ENCODE results near the gene SCARB1.

SCARB1 gene

DNA sequence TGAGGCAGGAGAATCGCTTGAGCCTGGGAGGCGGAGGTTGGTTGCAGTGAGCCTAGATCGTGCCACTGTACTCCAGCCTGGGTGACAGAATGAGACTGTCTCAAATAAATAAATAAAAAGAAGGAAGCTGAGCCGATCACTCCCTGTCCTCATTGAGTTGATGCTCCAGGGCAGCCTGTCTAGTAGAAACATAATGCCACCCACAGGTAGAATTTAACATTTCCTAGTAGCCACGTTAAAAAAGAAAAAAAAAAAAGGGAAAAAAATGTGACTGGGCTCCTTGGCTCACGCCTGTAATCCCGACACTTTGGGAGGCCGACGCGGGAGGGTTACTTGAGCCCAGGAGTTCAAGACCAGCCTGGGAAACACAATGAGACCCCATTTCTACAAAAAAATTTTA is 135.7 kb downstream of the SCARB1 start:
- H3K4me3 ChIP-seq (ENCODE audit: control insufficient read depth, low read depth, low read length): no peak overlapping the region
- DNase-seq (ENCODE audit: low read depth): no peak
- TF ChIP-seq, protein P1, sequence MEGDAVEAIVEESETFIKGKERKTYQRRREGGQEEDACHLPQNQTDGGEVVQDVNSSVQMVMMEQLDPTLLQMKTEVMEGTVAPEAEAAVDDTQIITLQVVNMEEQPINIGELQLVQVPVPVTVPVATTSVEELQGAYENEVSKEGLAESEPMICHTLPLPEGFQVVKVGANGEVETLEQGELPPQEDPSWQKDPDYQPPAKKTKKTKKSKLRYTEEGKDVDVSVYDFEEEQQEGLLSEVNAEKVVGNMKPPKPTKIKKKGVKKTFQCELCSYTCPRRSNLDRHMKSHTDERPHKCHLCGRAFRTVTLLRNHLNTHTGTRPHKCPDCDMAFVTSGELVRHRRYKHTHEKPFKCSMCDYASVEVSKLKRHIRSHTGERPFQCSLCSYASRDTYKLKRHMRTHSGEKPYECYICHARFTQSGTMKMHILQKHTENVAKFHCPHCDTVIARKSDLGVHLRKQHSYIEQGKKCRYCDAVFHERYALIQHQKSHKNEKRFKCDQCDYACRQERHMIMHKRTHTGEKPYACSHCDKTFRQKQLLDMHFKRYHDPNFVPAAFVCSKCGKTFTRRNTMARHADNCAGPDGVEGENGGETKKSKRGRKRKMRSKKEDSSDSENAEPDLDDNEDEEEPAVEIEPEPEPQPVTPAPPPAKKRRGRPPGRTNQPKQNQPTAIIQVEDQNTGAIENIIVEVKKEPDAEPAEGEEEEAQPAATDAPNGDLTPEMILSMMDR (IDR thresholded peaks at IDR 0.05; ENCODE audit: control insufficient read depth, insufficient read depth, low read depth, low read length, missing control alignments): no peak

DNA sequence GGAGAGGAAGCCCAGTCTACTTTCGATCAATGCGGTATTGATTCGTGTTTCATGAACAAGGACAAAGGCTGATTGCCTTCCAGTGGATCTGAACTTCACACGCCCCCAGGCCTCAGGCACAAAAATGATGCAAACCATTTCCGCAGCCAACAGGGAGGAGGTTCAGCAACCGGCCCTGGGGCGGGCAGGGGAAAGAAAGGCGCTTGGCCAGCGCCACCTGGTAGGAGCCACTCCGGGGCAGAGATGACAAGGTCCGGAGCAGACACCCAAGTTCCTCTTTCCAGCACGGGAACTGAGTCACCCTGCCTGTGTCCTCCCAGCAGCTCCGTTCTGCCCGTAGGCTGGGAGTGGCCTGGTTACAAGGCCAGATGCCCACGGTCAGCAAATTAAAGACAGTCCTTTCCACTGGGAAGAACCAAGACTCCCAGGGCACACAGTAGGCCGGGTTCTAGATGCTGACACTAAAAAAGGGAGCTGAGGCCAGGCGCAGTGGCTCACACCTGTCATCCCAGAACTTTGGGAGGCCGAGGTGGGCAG is 136.3 kb downstream of the SCARB1 start:
- no peak for DNase-seq (ENCODE audit: low read depth)

More for the DNA sequence above, 136.3 kb downstream of the SCARB1 start:
- no peak overlapping the region for H3K4me3 ChIP-seq (ENCODE audit: control insufficient read depth, low read depth, low read length)
- TF ChIP-seq, protein P1 (IDR thresholded peaks at IDR 0.05; ENCODE audit: control insufficient read depth, insufficient read depth, low read depth, low read length, missing control alignments): no peak
